ENCODE measurements around the gene HIF3A. TPM values are rescaled to one million over a fixed set of nuclear protein-coding genes. Genes with fewer than 3 reads are reported as not detected.

HIF3A gene
- total RNA-seq, 4 donors from 2014 or later, result 166 to 235 (median 209) TPM

GRCh38 chr19:46350029-46350757, 53.4 kb downstream of the HIF3A start:
- no peaks in the 10 kb centered on the region for H3K27me3 ChIP-seq
- H3K4me1 ChIP-seq, result peaks cover 0 to 55% (median 44%) of the 10 kb centered on the region in 4 donors
- peak overlapping the region; percentile 1 to 83 (median 54) for H3K27ac ChIP-seq
- no peak for DNase-seq (ENCODE audit: low spot score in 2 of 2)
- TF ChIP-seq CTCF (IDR thresholded peaks at IDR 0.05) (no peak), EP300 (IDR thresholded peaks at IDR 0.05) (no peak), POLR2A (IDR thresholded peaks at IDR 0.05) (no peak)
- no peaks in the 10 kb centered on the region for H3K9me3 ChIP-seq
- WGBS, 2 donors, result 31 to 32% methylated on average over 8 of the region's 8 CpGs
- no peak overlapping the region for H3K4me3 ChIP-seq
- H3K36me3 ChIP-seq, result peaks cover 1 to 26% (median 16%) of the 10 kb centered on the region in 3 donors

DNA sequence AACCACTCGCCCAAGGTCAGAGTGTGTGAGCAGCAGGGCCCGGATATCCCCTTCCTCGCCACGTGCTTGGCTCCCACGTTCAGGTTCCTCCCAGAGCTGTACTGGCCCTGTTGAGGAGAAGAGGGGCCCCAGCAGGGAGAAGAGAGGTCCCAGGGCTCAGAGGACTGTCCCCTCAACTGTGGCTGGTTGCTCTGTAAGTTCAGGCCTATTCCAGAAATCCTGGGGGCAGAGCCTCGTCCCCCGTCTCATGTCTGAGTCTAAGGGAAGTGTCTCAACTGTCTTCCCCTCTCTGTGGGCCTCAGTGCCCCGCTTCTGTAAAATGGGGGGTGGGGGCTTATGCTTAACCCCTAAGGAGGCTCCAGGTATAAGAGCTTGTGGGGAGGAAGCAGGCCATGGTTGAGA, 53.9 kb downstream of the HIF3A start:
- no peaks in the 10 kb centered on the region for H3K9me3 ChIP-seq
- no peak overlapping the region for H3K4me3 ChIP-seq
- peak in 1 of 2 donors; percentile 27 for DNase-seq (ENCODE audit: low spot score in 2 of 2)
- no peaks in the 10 kb centered on the region for H3K27me3 ChIP-seq
- H3K27ac ChIP-seq, result peak overlapping the region; percentile 1 to 83 (median 54)
- 43 to 45% methylated on average over 8 of the region's 8 CpGs for WGBS, 2 donors
- H3K4me1 ChIP-seq, result peaks cover 0 to 56% (median 44%) of the 10 kb centered on the region in 4 donors
- peaks cover 5 to 31% (median 20%) of the 10 kb centered on the region in 3 donors for H3K36me3 ChIP-seq
- TF ChIP-seq CTCF (IDR thresholded peaks at IDR 0.05) (no peak), POLR2A (IDR thresholded peaks at IDR 0.05) (no peak), EP300 (IDR thresholded peaks at IDR 0.05) (no peak)

- Histone ChIP-seq H3K4me1 (peaks cover 0 to 59% (median 44%) of the 10 kb centered on the region in 4 donors), H3K27me3 (no peaks in the 10 kb centered on the region), H3K9me3 (no peaks in the 10 kb centered on the region), H3K4me3 (no peak overlapping the region), H3K27ac (peak overlapping the region; percentile 1 to 83 (median 54)), H3K36me3 (peaks cover 5 to 38% (median 27%) of the 10 kb centered on the region in 3 donors)
- WGBS, 2 donors, result 25 to 32% methylated on average over 18 of the region's 18 CpGs
- no peak for DNase-seq (ENCODE audit: low spot score in 2 of 2)
- no peak for TF ChIP-seq CTCF (IDR thresholded peaks at IDR 0.05)
- TF ChIP-seq POLR2A (IDR thresholded peaks at IDR 0.05), result no peak
- TF ChIP-seq EP300 (IDR thresholded peaks at IDR 0.05), result no peak
Measured at GRCh38 chr19:46351241-46352041, 54.6 kb downstream of the HIF3A start.

- DNase-seq (ENCODE audit: low spot score in 2 of 2), result no peak
Measured at GRCh38 chr19:46353730-46354528, 57.1 kb downstream of the HIF3A start.

More at GRCh38 chr19:46353730-46354528, 57.1 kb downstream of the HIF3A start:
- no peak for TF ChIP-seq POLR2A (IDR thresholded peaks at IDR 0.05)
- TF ChIP-seq CTCF (IDR thresholded peaks at IDR 0.05), result no peak
- TF ChIP-seq EP300 (IDR thresholded peaks at IDR 0.05), result no peak
- H3K4me1 ChIP-seq, result peaks cover 0 to 41% (median 29%) of the 10 kb centered on the region in 4 donors
- no peak overlapping the region for H3K4me3 ChIP-seq
- WGBS, 2 donors, result 93 to 96% methylated on average over 27 to 28 of the region's 28 CpGs
- H3K36me3 ChIP-seq, result peaks cover 5 to 54% (median 27%) of the 10 kb centered on the region in 3 donors
- no peaks in the 10 kb centered on the region for H3K9me3 ChIP-seq
- no peak overlapping the region for H3K27ac ChIP-seq
- H3K27me3 ChIP-seq, result no peaks in the 10 kb centered on the region
